NK-92 (cell line): ENCODE results near the gene CKAP2L.
"Not testable (repeated sequence)": the region's sequence is repeated elsewhere in the genome, so short reads cannot be mapped to it uniquely, and the experiment has no call there.

Experiments
- DNase-seq: peaks from one replicate; lab custom pipeline; 2025; ENCODE audit not compliant: unreplicated experiment; lab: John Stamatoyannopoulos, UW

Gene CKAP2L

DNA sequence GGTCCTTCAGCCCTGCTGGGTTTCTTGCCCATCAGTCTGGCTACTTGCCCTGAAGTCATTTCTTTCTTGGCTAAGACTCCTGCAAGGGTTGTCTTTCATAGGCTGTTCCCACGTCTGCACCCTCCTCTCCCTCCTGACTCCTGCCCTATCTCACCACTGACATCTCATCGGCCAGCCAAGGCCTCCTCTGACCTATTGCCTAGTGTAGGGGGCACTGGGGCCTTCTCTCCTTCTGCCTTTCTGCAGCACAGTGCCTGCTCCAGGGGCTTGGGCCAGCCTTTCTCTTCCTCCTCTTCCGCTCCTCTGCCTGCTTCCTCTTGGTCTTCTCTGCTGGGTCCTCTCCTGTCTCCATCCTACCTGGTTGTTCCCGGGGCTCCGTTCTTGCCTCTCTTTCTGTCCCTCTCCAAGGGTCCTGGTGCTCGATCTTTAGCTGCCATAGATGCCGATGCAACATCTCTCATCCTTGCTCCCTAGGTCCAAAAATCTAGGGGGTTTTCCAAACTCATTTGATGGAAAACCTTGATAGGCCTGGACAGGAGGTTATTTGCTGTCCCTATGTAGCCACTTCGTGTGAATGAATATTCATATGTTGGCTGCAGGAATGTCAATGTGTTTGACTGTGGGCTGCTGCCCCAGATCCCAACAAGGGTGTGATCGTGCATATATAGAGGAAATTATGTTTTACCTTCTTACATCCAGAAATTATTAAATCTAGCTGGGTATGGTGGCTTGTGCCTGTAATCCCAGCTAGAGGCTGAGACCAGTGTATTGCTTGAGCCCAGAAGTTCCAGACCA is 53.3 kb downstream of the CKAP2L start:
- DNase-seq: no peak

DNA sequence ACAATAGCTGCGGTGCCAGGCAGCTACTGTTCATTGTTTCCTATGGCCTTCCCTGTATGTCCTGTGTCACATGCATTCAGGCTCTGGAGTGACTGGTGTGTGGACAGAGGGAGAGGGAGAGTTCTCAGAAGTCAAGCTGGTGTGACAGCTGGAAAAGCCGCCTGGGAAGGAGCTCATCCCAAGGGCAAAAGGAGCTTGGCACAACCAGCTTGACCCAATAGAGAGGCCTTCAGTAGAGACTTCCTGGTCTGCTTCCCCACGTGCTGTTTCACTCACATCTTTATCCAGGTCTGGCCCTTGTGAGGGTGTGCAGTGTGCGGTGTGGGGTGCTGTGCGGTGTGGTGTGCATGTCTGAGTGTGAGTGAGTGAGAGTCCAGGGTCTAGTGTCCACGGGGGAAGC is 54.7 kb downstream of the CKAP2L start:
- DNase-seq: no peak

DNA sequence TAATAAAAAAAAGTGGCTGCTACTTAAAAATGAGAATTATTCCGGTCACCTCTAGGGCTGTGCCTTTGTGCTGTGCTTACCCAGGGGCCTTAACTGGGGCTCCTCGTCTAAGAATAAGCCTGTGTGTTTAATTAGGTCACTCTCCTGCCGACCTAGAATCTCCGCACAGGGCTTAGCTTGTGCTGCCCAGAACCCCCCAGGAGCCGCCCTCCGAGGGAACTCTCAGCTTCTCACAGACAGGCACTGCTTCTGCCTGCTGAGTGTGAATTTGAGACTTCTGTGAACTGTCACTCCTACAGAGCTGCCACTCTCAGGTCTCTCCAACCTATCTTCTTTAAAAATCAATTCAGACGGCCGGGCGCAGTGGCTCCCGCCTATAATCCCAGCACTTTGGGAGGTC is 55.4 kb downstream of the CKAP2L start:
- no peak for DNase-seq

DNA sequence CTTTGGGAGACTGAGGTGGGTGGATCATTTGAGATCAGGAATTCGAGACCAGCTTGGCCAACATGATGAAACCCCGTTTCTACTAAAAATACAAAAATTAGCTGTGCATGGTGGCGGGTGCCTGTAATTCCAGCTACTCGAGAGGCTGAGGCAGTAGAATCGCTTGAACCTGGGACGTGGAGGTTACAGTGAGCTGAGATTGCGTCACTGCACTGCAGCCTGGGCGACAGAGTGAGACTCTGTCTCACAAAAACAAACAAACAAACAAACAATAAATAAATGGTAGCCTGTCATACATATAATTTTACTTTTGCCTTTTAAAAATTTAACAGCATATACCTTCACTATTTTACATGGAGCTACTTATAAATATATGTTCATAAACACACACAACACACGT is 57.5 kb downstream of the CKAP2L start:
- DNase-seq: not testable (repeated sequence)

DNA sequence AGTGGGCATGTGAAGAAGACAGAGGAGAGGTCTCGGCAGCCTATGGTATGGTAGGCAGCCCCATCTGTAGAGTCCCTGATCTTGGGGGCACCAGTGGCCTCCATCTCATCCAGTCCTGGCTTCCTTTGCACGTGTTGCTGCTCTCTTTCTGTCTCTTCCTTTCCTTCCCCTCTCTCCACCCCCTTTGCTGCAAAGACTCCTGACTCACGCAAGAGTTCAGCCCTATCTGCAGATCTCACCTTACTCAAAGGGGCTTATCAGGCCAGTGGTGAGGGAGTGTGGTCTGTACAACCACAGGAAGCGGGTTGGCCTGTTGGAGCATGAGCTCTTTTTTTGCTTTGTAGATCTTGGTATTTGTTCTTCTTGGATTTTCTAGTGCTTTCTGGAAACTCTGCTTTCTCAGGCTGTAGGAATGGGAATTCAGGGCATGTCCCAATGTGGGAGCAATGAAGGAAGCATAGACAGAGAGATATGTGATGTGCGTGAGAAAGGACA is 58.2 kb downstream of the CKAP2L start:
- no peak for DNase-seq

DNA sequence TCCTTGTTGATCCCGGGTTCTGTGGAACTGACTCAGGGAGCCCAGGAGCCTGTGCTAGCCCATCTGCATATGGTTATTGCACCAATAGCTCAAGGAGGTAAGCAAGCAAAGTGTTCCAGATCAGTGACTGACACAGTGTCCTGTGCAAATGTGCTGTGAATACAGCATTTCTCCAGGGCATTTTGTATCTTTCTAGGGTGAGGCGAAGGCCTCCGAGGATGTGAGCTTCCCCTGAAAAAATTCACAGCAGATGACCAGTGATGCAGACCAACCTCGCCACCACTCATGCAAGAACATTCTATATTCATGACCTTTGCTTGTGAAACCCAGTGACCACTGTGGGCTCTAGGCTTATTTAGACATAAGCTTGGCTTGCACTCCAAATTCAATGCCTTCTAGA is 58.8 kb downstream of the CKAP2L start:
- DNase-seq: no peak

DNA sequence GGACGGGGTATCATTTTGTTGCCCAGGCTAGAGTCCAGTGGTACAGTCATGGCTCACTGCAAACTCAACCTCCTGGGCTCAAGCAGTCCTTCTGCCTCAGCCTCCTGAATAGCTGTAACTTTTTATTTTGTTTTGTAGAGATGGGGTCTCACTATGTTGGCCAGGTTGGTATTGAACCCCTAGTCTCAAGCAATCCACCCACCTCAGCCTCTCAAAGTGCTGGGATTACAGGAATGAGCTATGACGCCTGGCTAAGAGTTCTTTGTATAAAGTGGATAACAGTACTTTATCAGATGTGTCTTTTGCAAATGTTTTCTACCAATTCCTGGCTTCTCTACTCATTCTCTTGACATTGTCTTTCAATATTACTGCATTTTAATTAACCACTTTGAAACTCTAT is 60.7 kb downstream of the CKAP2L start:
- DNase-seq: no peak

DNA sequence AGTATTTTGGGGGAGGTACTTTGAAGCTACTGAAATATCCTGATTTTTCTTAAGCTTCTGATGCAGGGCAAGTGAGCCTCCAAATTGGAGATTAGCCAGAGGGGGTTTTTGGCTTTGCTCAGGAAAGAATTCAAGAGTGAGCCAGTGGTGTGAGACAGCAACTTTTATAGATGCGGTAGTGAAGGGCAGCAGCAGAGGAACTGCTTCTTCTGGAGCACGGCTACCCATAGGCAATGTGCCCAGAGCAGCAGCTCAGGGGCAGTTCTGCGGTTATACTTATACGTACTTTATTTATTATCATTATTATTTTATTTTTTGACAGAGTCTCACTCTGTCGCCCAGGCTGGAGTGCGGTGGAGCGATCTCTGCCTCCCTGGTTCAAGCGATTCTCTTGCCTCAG is 63.4 kb downstream of the CKAP2L start:
- DNase-seq: no peak

DNA sequence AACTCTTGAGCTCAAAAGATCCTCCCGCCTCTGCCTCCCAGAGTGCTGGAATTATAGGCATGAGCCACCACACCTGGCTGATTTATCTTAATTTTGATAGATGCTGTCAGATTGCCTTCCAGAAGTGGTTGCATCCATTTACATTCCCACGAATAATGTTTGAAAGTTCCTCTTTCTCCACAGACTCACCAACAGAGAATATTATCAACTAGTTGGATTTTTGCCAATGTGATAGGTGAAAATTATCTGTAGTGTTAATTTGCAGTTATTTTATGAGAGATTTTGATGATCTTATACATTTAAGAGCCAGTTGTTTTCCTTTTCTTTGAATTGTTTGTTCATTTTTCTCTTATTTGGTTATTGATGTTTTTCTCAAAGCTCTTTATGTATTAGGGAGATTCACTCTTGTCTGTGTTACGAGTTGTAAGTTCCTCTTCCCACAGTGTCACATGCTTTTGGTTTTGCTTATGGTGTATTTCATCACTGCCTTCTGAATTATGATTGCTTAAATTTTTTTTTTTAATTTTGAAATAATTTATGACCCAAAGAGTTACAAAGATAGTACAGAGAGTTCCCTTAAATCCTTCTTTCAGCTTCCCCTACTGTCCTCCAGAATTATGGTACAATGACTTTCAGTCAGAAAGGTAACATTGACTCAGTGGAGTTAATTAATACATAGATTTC is 64.3 kb downstream of the CKAP2L start:
- DNase-seq: no peak

DNA sequence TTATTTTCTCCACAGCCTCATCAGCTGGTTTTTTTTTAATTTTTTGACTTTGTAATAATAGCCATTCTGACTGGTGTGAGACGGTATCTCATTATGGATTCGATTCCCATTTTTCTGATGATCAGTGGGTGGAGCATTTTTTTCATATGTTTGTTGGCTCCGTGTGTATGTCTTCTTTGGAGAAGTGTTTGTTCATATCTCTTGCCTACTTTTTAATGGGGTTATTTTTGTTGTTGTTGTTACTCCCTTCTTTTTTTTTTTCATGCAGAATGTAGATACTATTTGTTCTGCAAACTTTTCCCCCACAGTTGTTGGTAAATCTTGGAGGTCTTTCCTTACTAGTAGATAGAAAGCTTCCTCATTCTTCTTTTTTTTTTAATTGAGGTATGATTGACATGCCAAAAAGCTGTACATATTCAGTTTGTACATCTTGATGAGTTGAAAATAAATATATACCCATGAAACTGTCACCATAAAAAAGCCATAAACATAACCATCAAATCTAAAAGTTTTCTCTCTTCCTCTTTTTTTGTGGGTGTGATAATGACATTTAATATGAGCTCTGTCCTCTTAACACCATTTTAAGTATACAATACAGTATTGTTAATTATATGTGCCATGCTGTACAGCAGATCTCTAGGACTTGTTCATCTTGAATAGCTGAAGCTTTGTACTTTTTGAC is 65.4 kb downstream of the CKAP2L start:
- no peak for DNase-seq

DNA sequence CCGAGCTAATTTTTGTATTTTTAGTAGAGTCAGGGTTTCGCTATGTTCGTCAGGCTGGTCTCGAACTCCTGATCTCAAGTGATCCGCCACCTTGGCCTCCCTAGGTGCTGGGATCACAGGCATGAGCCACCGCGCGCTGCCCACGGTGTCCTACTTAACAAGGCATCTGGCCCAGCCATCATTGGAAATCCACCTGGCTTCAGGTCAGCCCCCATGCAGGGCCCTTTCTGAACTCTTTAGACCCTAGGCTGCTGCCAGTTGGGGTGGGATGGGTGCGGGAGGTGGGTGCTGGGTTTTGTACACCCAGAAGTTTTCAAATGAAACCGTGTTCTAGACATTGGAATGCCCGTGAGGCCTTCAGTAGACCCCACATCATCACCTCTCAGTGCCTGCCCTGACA is 70.2 kb downstream of the CKAP2L start:
- DNase-seq: no peak

DNA sequence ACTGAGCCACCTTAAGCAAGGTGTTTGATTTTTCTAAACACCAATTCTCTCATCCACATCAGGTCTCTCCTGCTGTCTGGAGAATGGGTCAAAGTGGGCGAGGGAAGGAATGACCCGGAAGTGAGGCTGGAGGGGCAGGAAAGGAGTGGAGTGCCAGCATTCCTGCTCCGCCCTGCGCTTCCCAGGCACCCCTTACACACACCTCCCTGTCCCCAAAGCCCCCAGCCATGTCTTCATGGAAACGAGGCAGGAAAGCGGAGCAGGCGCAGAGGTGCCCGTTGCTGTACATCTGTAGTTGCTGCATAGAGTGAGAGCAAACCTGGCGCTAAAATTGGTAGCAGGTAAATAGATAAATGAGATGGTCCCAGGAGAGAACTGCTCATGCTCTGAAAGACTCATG is 70.8 kb downstream of the CKAP2L start:
- no peak for DNase-seq

DNA sequence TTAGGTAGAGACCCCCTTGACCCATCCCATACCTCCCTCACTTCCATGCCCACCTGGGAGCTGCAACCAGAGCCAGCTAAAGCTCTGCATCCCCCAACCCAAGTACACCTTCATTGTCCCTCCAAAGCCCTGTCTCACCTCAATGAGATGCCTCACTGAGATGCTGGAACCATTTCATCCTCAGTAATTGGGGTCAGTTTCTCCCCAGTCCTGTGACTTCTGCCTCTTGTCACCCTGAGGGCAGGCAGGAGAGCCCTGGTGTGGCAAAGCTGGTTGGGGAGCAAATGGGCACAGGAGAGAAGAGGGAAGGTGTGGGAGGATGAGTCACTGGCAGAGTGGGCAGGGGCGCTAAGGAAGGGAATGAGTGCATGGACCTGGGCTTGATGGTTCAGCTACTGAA is 71.5 kb downstream of the CKAP2L start:
- no peak for DNase-seq

DNA sequence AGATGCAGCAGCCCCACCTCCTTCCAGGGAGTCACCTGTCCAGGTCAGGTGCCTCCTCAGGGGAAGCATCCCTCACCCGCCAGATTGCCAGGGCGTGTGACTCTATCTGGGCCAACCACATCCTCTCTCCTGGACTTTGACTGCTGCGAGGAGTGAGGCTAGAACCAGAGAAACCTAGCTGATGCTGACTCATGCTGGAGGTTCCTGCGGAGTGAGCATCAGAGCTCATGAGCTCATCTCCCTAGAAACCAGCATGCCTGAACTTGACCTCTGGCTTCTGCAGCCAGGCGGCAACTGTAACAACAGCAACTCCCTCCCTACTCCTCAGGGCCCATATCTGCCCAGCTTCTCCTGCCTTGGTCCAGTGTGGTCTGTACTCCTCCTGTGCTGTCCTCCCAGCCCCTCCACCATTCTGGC is 71.9 kb downstream of the CKAP2L start:
- DNase-seq: no peak

DNA sequence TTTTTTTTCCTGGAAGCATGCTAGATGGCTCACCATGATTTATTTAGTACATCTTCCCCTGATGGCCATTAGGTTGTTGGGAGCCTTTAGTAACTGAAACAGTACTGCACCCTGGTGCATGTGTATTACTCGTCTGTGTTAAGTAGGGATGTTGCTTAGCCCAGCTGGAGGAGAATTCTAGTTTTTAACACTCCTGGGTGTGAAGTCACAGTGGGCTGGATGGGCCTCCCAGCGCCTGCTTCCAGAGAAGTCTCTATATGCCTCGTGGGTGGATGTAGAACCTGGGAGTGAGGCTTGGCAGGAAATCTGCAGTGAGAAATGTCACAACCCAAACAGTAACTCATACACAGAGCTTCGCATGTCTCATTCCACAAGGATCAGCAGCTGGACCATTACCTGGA is 72.5 kb downstream of the CKAP2L start:
- DNase-seq: no peak

DNA sequence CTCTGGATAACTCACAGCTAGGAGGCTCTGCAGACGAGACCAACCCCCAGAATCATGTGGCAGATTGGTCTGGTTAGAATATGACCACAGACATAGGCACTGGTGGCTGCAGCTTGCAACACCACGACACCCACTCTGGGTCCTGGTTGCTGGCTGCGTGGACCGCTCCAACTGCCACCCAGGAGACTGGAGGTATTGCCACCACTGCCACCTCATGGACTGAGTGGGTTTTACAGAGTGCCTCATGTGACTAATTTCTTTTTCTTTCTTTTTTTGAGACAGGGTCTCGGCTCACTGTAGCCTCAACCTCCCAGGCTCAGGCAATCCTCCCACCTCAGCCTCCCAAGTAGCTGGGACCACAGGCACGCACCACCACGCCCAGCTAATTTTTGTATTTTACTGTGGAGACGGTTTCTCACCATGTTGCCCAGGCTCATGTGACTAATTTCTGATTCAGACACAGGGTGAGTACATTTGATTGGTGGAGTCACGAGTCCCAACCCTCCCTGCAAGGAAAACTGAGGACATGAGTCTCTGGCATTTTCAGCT is 73.5 kb downstream of the CKAP2L start:
- no peak for DNase-seq

DNA sequence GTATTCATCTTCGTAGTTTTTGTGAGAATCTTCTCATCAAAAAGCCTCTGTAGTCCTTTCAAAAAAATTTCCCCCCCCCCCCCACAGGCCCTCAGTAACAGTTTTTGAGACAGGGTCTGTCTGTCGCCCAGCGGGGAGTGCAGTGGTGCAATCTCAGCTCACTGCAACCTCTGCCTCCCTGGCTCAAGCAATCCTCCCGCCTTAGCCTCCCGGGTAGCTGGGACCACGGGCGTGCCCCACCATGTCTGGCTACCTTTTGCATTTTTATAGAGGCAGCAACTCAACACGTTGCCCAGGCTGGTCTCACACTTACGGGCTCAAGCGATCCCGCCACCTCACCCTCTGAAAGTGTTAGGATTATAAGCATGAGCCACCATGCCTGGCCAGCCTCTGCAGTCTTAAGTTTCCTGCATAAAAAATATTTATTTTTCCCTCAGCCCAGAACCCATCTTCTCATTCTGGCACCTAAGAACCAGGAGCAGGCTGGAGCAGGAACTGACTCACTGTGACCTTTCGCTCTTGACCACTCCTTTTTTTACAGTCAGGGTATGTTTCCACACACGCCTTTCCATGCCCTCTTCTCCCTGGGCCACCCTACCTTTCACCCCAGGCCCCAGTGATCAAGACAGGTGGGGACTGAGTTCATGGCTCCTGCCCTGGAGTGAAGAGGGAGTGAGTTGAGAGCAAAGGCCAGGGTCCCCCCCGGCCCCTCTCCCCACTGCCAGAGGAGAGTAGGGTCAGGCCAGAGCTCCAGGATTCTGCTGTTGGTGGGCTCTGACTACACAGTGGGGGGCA is 76.1 kb downstream of the CKAP2L start:
- DNase-seq: no peak

DNA sequence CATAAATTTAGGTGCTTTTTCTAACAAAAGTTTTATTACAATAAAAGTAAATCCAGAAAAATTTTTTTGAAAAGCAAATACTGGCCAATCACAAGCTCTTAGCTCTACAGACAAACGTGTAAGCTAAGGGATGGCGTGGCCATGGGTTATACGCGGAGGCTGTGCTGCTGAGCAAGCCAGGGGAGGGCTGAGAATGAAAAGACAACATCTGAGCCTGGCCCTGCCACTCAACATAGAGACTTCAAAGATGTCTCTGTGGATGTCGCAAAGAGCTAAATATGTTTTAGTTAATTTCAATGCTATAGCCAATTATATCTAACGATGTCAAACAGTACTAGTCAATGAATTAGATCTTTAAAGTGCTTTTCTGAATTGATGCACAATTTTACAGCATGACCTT is 76.9 kb downstream of the CKAP2L start:
- DNase-seq: no peak
